HFFc6 (cell line): Measurements from ENCODE around the gene DNM1. TPM values are rescaled to one million over a fixed set of nuclear protein-coding genes. Genes with fewer than 3 reads are reported as not detected.

Source experiments
- DNase-seq: peaks from one replicate; pipeline ENCODE4 v3.0.0-alpha.2; 2018
- H3K27ac Mint-ChIP-seq: 2 replicates; pipeline ENCODE4 v1.8.0; 2020; ENCODE audit warnings: mild to moderate bottlenecking, mixed read lengths
- H3K27me3 Mint-ChIP-seq: 2 replicates; pipeline ENCODE4 v1.8.0; 2021; ENCODE audit warnings: mild to moderate bottlenecking, moderate library complexity, mixed read lengths; ENCODE audit not compliant: insufficient read depth
- H3K36me3 Mint-ChIP-seq: 2 replicates; pipeline ENCODE4 v1.8.0; 2021; ENCODE audit warnings: low read depth, mixed read lengths
- H3K4me1 Mint-ChIP-seq: 2 replicates; pipeline ENCODE4 v1.8.0; 2020; ENCODE audit warnings: low read depth, mixed read lengths
- H3K4me3 Mint-ChIP-seq: 2 replicates; pipeline ENCODE4 v1.8.0; 2020; ENCODE audit warnings: mild to moderate bottlenecking, moderate library complexity, mixed read lengths
- H3K9me3 Mint-ChIP-seq: 2 replicates; pipeline ENCODE4 v1.8.0; 2020; ENCODE audit warnings: mild to moderate bottlenecking, mixed read lengths
- CTCF ChIP-seq: fragments of 200-600 bp; sonication (generic); IDR thresholded peaks from 2 replicates; pipeline ENCODE4 v1.5.0; 2021; ENCODE audit warnings: antibody characterized with exemption, mild to moderate bottlenecking
- total RNA-seq, 6 experiments: library from RNA; stranded (reverse); fragmentation: NEBNext Ultra II Directional; extraction: Animal tissue kit (Norgen Biotek cat#: 25700); gene quantifications; 2 replicates in 1 of 6; 3 replicates in 5 of 6; pipeline ENCODE4 v1.2.3, GENCODE V29; 2021

The DNM1 gene
- total RNA-seq, 6 experiments from 2014 or later, result 17.4 to 38.2 (median 32.7) TPM

GRCh38 chr9:128266868-128267590 is 63.9 kb downstream of the DNM1 start:
- Mint-ChIP-seq H3K27me3 (peaks cover 11% of the 10 kb centered on the region), H3K27ac (no peak overlapping the region), H3K4me3 (no peak overlapping the region), H3K9me3 (no peaks in the 10 kb centered on the region), H3K36me3 (peaks cover 44% of the 10 kb centered on the region), H3K4me1 (no peaks in the 10 kb centered on the region)
- TF ChIP-seq CTCF, result no peak
- DNase-seq, result no peak

- DNase-seq, result no peak
- H3K9me3 Mint-ChIP-seq, result no peaks in the 10 kb centered on the region
- H3K4me3 Mint-ChIP-seq, result no peak overlapping the region
- TF ChIP-seq CTCF, result no peak
- peaks cover 36% of the 10 kb centered on the region for H3K36me3 Mint-ChIP-seq
- peaks cover 18% of the 10 kb centered on the region for H3K4me1 Mint-ChIP-seq
- peaks cover 8% of the 10 kb centered on the region for H3K27me3 Mint-ChIP-seq
- H3K27ac Mint-ChIP-seq, result no peak overlapping the region
These were observed 67.9 kb downstream of the DNM1 start for GRCh38 chr9:128271112-128271511.

GRCh38 chr9:128271512-128271911 is 68.3 kb downstream of the DNM1 start:
- TF ChIP-seq CTCF, result no peak
- H3K4me3 Mint-ChIP-seq, result no peak overlapping the region
- peaks cover 32% of the 10 kb centered on the region for H3K36me3 Mint-ChIP-seq
- peak overlapping the region; percentile 45; the same call in 1 of the 2 replicates for H3K27ac Mint-ChIP-seq
- H3K9me3 Mint-ChIP-seq, result no peaks in the 10 kb centered on the region
- peaks cover 10% of the 10 kb centered on the region for H3K27me3 Mint-ChIP-seq
- DNase-seq, result no peak
- peaks cover 18% of the 10 kb centered on the region for H3K4me1 Mint-ChIP-seq

GRCh38 chr9:128274245-128274644 is 71.1 kb downstream of the DNM1 start:
- peak overlapping the region; percentile 58 for H3K27ac Mint-ChIP-seq
- H3K4me3 Mint-ChIP-seq, result peak overlapping the region; percentile 99
- H3K4me1 Mint-ChIP-seq, result peaks cover 28% of the 10 kb centered on the region
- DNase-seq, result no peak
- no peaks in the 10 kb centered on the region for H3K9me3 Mint-ChIP-seq
- peaks cover 12% of the 10 kb centered on the region for H3K27me3 Mint-ChIP-seq
- no peak for TF ChIP-seq CTCF
- peaks cover 28% of the 10 kb centered on the region for H3K36me3 Mint-ChIP-seq

- peaks cover 28% of the 10 kb centered on the region for H3K4me1 Mint-ChIP-seq
- TF ChIP-seq CTCF, result no peak
- peaks cover 35% of the 10 kb centered on the region for H3K36me3 Mint-ChIP-seq
- no peaks in the 10 kb centered on the region for H3K9me3 Mint-ChIP-seq
- peaks cover 15% of the 10 kb centered on the region for H3K27me3 Mint-ChIP-seq
- no peak for DNase-seq
- H3K27ac Mint-ChIP-seq, result peak within 1 kb of the TSS; percentile 94
- H3K4me3 Mint-ChIP-seq, result peak within 1 kb of the TSS; percentile 99
These were observed 72.2 kb downstream of the DNM1 start, which contains the start of gene GOLGA2 for GRCh38 chr9:128275198-128276007. GOLGA2 (minus strand) TSS chr9:128276007; CDS start chr9:128275976, 31 bp downstream.
